ENCODE data around the gene COMP.

COMP gene

DNA sequence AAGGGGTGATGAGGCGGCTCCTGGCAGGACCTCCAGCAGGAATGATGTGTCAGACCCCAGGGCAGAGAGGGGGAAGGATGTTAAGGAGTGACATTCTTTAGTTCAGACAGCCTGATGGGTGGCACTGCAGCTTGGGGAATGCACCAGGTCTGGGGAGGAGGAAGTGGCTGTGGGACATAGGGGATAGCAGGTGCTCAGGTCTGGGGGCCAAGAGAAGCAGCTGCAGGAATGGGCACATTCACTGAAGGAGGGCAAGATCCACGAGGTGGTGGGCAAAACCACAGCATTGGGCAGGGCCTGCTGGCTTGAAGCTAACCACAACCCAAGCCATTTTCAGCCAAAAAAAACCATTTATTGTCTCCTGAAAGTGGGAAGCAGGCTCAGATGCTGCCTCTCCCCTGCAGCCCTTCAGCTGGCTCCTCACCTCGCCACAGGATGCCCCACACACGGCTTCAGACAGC is 26.5 kb downstream of the COMP start:
- Histone ChIP-seq H3K4me3 (ENCODE audit: insufficient read length, low read depth) (no peak overlapping the region), H3K9ac (ENCODE audit: insufficient read length, low read depth) (no peak overlapping the region), H3K9me3 (ENCODE audit: insufficient read depth, low read length) (no peaks in the 10 kb centered on the region), H3K27me3 (ENCODE audit: insufficient read depth, insufficient read length) (peaks cover 8% of the 10 kb centered on the region), H3K4me1 (ENCODE audit: insufficient read depth, insufficient read length) (peaks cover 12% of the 10 kb centered on the region), H3K36me3 (ENCODE audit: insufficient read depth, insufficient read length, low read length) (no peaks in the 10 kb centered on the region)
- no peak for DNase-seq (ENCODE audit: low read depth, low spot score)
- TF ChIP-seq YY1 (IDR thresholded peaks at IDR 0.05; ENCODE audit: insufficient read depth, insufficient read length) (no peak), SUZ12 (IDR thresholded peaks at IDR 0.05; ENCODE audit: extremely low read depth, insufficient read depth, insufficient read length) (no peak), ZNF274 (IDR thresholded peaks at IDR 0.05; ENCODE audit: low read depth, low read length) (no peak)

DNA sequence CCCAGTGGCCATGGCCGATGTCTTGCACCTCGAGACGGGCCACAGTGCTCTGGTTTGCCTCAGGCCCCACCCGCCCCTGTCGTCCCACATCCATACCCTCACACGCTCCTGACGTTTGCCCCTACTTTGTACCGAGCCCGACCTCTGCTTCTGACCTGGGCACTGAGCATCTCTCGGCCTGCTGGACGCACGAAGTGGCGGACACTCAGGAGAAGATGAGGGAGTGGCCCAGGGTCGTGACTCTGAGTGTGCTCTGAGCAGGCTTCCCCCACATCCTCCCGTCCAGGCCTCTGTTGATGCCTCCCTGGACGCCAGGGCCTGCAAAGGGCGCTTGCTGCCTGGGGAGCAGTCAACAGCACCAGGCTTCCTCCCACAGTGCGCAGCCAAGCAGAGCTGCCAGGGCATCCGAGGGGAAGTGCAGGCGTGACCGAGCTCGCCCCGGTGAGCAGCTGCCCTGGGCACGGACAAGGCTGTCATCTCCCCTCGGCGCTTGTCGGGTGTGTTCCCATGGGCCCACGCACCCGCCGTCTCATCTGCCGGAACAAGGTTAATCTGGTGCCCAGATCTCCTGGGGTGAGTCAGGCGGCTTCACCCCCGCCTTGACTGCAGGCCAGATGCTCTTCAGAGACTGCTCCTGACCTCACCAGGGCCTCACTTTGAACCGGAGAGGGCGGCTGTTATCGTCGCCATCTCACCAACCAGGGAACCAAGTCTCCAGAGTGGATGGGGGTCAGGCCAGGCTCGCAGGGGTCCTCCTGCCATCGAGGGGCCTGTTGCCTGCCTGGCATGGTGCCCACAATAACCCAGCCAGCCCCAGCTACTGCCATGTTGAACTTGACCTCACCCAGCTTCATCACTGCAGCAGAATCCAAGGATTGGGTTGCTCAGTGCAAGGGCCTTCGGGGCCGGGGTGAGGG is 27.2 kb downstream of the COMP start:
- no peak for DNase-seq (ENCODE audit: low read depth, low spot score)
- peaks cover 8% of the 10 kb centered on the region for H3K27me3 ChIP-seq (ENCODE audit: insufficient read depth, insufficient read length)
- no peaks in the 10 kb centered on the region for H3K9me3 ChIP-seq (ENCODE audit: insufficient read depth, low read length)
- no peak overlapping the region for H3K9ac ChIP-seq (ENCODE audit: insufficient read length, low read depth)
- H3K4me1 ChIP-seq (ENCODE audit: insufficient read depth, insufficient read length) = peaks cover 10% of the 10 kb centered on the region
- H3K36me3 ChIP-seq (ENCODE audit: insufficient read depth, insufficient read length, low read length) = no peaks in the 10 kb centered on the region
- no peak for TF ChIP-seq YY1 (IDR thresholded peaks at IDR 0.05; ENCODE audit: insufficient read depth, insufficient read length)
- no peak for TF ChIP-seq ZNF274 (IDR thresholded peaks at IDR 0.05; ENCODE audit: low read depth, low read length)
- TF ChIP-seq SUZ12 (IDR thresholded peaks at IDR 0.05; ENCODE audit: extremely low read depth, insufficient read depth, insufficient read length) = no peak
- no peak overlapping the region for H3K4me3 ChIP-seq (ENCODE audit: insufficient read length, low read depth)

DNA sequence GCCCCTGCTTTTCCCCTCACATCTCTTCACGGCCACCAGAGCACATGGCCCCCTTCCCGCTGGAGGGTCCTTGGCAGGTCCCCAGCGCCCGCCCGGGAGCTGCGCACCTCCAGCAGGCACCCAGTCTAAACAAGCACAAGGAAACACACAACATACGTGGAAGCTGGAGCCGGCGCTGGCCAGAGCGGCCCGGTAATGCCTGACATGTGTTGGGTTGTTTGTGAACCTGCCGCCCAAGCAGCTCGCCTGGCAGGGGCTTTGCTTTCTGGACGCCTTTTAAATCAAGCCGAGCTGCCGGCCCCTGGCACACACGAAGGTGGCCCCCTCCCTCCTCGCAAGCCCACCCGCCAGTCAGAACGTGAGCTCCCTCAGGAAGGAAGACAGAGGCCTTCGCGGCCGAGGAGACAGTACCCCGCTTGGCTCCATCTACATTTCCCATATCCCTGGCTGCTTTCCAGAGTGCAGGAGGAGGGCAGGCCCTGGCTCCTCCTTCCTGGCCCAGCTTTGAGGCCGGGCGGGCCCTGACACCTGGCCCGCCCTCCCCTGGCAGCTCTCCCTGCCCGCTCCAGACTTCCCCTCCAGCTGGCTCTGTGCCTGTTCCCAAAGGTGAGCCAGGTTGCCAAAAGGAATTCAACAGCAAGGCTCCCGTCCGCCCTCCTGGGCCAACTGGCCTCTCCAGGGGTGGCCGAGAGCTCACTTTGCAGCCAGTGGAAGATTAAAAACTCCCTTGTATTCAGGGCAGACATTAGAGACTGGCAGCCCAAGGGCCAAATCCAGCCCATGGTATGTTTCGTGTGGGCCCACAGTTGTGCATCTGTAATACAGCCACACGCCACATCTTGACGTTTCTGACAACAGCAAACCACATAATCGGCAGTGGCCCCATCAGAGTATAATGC is 28.7 kb downstream of the COMP start:
- no peak for DNase-seq (ENCODE audit: low read depth, low spot score)
- Histone ChIP-seq H3K36me3 (ENCODE audit: insufficient read depth, insufficient read length, low read length) (no peaks in the 10 kb centered on the region), H3K9me3 (ENCODE audit: insufficient read depth, low read length) (no peaks in the 10 kb centered on the region), H3K27me3 (ENCODE audit: insufficient read depth, insufficient read length) (peaks cover 8% of the 10 kb centered on the region), H3K9ac (ENCODE audit: insufficient read length, low read depth) (peak overlapping the region; percentile 26), H3K4me3 (ENCODE audit: insufficient read length, low read depth) (no peak overlapping the region), H3K4me1 (ENCODE audit: insufficient read depth, insufficient read length) (peaks cover 10% of the 10 kb centered on the region)
- TF ChIP-seq YY1 (IDR thresholded peaks at IDR 0.05; ENCODE audit: insufficient read depth, insufficient read length) (no peak), ZNF274 (IDR thresholded peaks at IDR 0.05; ENCODE audit: low read depth, low read length) (no peak), SUZ12 (IDR thresholded peaks at IDR 0.05; ENCODE audit: extremely low read depth, insufficient read depth, insufficient read length) (no peak)

- H3K9ac ChIP-seq (ENCODE audit: insufficient read length, low read depth) = peak overlapping the region; percentile 18
- no peak overlapping the region for H3K4me3 ChIP-seq (ENCODE audit: insufficient read length, low read depth)
- no peak for DNase-seq (ENCODE audit: low read depth, low spot score)
- H3K9me3 ChIP-seq (ENCODE audit: insufficient read depth, low read length) = no peaks in the 10 kb centered on the region
- peaks cover 15% of the 10 kb centered on the region for H3K4me1 ChIP-seq (ENCODE audit: insufficient read depth, insufficient read length)
- TF ChIP-seq ZNF274 (IDR thresholded peaks at IDR 0.05; ENCODE audit: low read depth, low read length) = no peak
- no peak for TF ChIP-seq YY1 (IDR thresholded peaks at IDR 0.05; ENCODE audit: insufficient read depth, insufficient read length)
- TF ChIP-seq SUZ12 (IDR thresholded peaks at IDR 0.05; ENCODE audit: extremely low read depth, insufficient read depth, insufficient read length) = no peak
- no peaks in the 10 kb centered on the region for H3K36me3 ChIP-seq (ENCODE audit: insufficient read depth, insufficient read length, low read length)
- peaks cover 8% of the 10 kb centered on the region for H3K27me3 ChIP-seq (ENCODE audit: insufficient read depth, insufficient read length)
Measured at GRCh38 chr19:18761531-18762110, 29.5 kb downstream of the COMP start.

DNA sequence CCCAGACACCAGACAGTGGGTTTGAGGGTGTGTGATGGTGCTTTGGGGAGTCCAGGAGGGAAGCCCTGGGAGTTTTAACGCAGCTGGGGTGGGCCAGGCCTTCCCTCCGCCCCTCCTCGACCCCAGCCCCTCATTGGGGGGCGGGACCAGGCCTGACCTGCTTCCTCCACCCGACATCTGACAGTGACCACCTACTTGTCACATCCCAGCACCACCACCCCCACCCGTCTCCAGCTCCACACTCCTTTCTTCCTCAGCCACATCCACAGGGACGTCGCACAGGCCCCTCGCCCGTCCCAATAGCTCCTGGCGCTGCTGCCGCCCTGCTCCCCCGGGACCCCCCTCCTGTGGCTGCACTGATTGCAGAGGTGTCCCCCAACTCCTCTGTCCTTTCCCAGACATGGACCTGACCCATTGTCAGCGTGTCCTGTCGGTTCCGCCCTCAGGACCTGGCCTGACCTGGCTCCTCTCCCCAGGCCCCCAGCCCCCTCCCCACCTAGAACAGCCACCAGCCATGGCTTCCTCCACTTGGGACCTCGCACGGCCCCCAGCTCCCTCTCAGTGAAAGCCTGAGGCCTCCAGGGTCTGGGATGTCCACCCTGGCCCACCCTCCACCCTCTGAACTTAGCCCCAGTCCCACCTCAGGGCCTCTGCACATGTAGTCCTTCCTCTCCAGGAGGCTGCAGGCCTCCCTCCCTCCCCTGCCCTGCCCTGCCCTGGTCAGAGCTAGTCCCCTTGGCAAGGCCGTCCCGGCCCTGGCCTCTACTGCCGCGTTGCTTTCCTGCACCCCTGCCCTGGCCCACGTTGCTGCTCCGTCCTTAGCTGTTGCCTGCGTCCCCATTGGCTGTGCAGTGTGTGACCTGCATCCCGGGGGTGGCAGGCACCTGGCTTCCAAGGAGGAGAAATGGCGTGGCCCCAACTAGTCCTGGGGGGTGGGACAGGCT is 30.4 kb downstream of the COMP start:
- no peak for DNase-seq (ENCODE audit: low read depth, low spot score)
- no peaks in the 10 kb centered on the region for H3K36me3 ChIP-seq (ENCODE audit: insufficient read depth, insufficient read length, low read length)
- H3K27me3 ChIP-seq (ENCODE audit: insufficient read depth, insufficient read length) = peaks cover 8% of the 10 kb centered on the region
- no peaks in the 10 kb centered on the region for H3K9me3 ChIP-seq (ENCODE audit: insufficient read depth, low read length)
- H3K9ac ChIP-seq (ENCODE audit: insufficient read length, low read depth) = no peak overlapping the region
- TF ChIP-seq SUZ12 (IDR thresholded peaks at IDR 0.05; ENCODE audit: extremely low read depth, insufficient read depth, insufficient read length) = no peak
- no peak for TF ChIP-seq ZNF274 (IDR thresholded peaks at IDR 0.05; ENCODE audit: low read depth, low read length)
- no peak for TF ChIP-seq YY1 (IDR thresholded peaks at IDR 0.05; ENCODE audit: insufficient read depth, insufficient read length)
- no peak overlapping the region for H3K4me3 ChIP-seq (ENCODE audit: insufficient read length, low read depth)
- H3K4me1 ChIP-seq (ENCODE audit: insufficient read depth, insufficient read length) = peaks cover 15% of the 10 kb centered on the region

DNA sequence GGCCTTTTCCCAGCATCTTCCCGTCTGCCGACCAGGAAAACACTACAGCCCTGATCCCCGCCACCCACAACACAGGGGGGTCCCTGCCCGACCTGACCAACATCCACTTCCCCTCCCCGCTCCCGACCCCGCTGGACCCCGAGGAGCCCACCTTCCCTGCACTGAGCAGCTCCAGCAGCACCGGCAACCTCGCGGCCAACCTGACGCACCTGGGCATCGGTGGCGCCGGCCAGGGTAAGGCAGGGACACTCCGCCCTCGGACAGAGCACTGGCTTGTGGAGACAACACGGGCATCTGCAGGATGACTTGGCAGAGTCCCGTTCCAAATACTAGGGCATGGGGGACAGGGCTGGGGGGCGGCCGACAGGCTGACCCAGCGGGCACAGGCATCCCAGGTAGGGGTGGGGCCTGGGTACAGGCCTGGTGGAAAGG is 31.1 kb downstream of the COMP start:
- Histone ChIP-seq H3K4me3 (ENCODE audit: insufficient read length, low read depth) (no peak overlapping the region), H3K27me3 (ENCODE audit: insufficient read depth, insufficient read length) (peaks cover 8% of the 10 kb centered on the region), H3K4me1 (ENCODE audit: insufficient read depth, insufficient read length) (peaks cover 15% of the 10 kb centered on the region), H3K36me3 (ENCODE audit: insufficient read depth, insufficient read length, low read length) (no peaks in the 10 kb centered on the region), H3K9ac (ENCODE audit: insufficient read length, low read depth) (no peak overlapping the region), H3K9me3 (ENCODE audit: insufficient read depth, low read length) (no peaks in the 10 kb centered on the region)
- TF ChIP-seq SUZ12 (IDR thresholded peaks at IDR 0.05; ENCODE audit: extremely low read depth, insufficient read depth, insufficient read length) = no peak
- TF ChIP-seq ZNF274 (IDR thresholded peaks at IDR 0.05; ENCODE audit: low read depth, low read length) = no peak
- TF ChIP-seq YY1 (IDR thresholded peaks at IDR 0.05; ENCODE audit: insufficient read depth, insufficient read length) = no peak
- no peak for DNase-seq (ENCODE audit: low read depth, low spot score)

Measured in NT2/D1 (cell line).